Neural crest cell (in vitro differentiated cells): Measurements from ENCODE around the gene CHMP1A. TPM values are rescaled to one million over a fixed set of nuclear protein-coding genes. Genes with fewer than 3 reads are reported as not detected.
"Not testable (repeated sequence)": the region's sequence is repeated elsewhere in the genome, so short reads cannot be mapped to it uniquely, and the experiment has no call there.

Experiments
- DNase-seq: peaks from one replicate; pipeline ENCODE4 v3.0.0; 2021; ENCODE audit warnings: low read depth, mixed read lengths, low spot score
- H3K27ac Mint-ChIP-seq: one replicate; pipeline ENCODE4 v1.8.0; 2021; ENCODE audit warnings: mild to moderate bottlenecking, mixed read lengths; ENCODE audit not compliant: unreplicated experiment
- H3K27me3 Mint-ChIP-seq: 2 replicates; pipeline ENCODE4 v1.8.0; 2021; ENCODE audit warnings: low read depth, mild to moderate bottlenecking, mixed read lengths
- H3K36me3 Mint-ChIP-seq: 2 replicates; pipeline ENCODE4 v1.8.0; 2021; ENCODE audit warnings: low read depth, mild to moderate bottlenecking, mixed read lengths
- H3K4me1 Mint-ChIP-seq: 2 replicates; pipeline ENCODE4 v1.8.0; 2021; ENCODE audit warnings: mixed read lengths
- H3K4me3 Mint-ChIP-seq: one replicate; pipeline ENCODE4 v1.8.0; 2021; ENCODE audit warnings: mild to moderate bottlenecking, mixed read lengths
- H3K9me3 Mint-ChIP-seq: 2 replicates; pipeline ENCODE4 v1.8.0; 2021; ENCODE audit warnings: mixed read lengths
- total RNA-seq: library from RNA; stranded (reverse); gene quantifications from 2 replicates; pipeline ENCODE4 v1.2.1, GENCODE V29; 2021
- TF ChIP-seq, protein P1 (sequence below): fragments of 200-600 bp; sonication (generic); conservative IDR thresholded peaks from 2 replicates; pipeline ENCODE4 v1.5.0; 2021; ENCODE audit warnings: antibody characterized with exemption, mild to moderate bottlenecking

CHMP1A gene
- total RNA-seq, 1 donor from 2014 or later, result 93.9 TPM

DNA sequence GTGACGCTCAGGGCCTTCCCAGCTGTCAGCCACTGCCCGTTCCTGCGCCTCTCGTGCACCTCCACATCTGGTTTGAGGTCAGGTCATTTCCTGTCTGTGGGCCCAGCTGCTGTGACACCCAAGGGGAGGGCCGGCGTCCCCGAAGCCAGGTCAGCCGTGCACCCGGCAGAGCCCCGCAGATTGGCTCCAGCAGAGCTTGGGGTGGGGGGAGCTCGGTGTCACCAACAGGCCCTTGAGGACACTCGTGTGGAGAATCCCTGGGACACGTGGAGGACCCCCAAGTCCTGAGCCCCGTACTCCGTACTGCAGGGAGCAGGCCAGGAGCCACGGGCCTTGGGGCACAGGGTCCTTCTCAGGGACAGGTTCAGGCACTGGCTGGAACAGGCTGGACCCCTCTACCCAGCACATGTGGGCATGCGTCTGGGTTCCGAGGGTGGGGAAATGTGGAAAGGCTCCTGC is 39.2 kb upstream of the CHMP1A start:
- TF ChIP-seq, protein P1, sequence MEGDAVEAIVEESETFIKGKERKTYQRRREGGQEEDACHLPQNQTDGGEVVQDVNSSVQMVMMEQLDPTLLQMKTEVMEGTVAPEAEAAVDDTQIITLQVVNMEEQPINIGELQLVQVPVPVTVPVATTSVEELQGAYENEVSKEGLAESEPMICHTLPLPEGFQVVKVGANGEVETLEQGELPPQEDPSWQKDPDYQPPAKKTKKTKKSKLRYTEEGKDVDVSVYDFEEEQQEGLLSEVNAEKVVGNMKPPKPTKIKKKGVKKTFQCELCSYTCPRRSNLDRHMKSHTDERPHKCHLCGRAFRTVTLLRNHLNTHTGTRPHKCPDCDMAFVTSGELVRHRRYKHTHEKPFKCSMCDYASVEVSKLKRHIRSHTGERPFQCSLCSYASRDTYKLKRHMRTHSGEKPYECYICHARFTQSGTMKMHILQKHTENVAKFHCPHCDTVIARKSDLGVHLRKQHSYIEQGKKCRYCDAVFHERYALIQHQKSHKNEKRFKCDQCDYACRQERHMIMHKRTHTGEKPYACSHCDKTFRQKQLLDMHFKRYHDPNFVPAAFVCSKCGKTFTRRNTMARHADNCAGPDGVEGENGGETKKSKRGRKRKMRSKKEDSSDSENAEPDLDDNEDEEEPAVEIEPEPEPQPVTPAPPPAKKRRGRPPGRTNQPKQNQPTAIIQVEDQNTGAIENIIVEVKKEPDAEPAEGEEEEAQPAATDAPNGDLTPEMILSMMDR, result no peak
- Mint-ChIP-seq H3K4me1 (peaks cover 12% of the 10 kb centered on the region), H3K27me3 (no peaks in the 10 kb centered on the region), H3K4me3 (no peak overlapping the region), H3K36me3 (peaks cover 7% of the 10 kb centered on the region), H3K27ac (no peak overlapping the region), H3K9me3 (no peaks in the 10 kb centered on the region)
- DNase-seq, result no peak

DNA sequence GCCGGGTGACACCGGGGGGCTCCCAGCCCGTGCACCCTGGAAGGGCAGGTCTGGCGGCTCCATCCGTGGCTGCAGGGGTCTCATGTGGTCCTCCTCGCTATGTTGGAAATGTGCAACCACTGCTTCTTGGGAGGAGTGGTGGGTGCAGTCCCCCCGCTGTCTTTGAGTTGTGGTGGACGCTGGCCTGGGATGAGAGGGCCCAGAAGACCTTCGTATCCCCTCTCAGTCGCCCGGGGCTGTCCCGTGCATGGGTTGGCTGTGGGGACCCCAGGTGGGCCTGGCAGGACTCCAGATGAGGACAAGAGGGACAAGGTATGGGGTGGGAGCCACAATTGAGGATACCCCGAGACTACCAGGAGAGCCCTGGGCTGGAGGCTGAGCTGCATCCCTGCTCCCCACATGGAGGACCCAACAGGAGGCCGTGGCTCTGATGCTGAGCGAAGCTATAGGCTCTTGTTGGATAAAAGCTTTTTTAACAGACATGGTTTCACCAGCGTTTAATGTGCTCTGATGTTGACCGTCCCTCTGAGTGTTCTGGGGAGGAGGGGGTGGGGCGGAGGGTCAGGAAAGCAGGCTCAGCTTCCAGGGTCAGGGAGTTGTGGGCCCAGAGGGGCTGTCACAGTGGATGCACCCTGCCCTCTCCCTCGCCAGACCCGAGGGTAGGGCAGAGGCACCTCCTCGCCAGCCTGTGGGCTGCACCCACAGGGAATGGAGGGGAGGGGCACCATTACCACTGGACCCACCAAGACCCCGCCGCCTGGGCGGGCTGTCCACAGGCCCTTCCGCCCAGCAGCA is 38.6 kb upstream of the CHMP1A start:
- no peaks in the 10 kb centered on the region for H3K9me3 Mint-ChIP-seq
- no peak overlapping the region for H3K4me3 Mint-ChIP-seq
- no peak overlapping the region for H3K27ac Mint-ChIP-seq
- TF ChIP-seq, protein P1, result no peak
- no peaks in the 10 kb centered on the region for H3K27me3 Mint-ChIP-seq
- peaks cover 12% of the 10 kb centered on the region for H3K4me1 Mint-ChIP-seq
- peaks cover 7% of the 10 kb centered on the region for H3K36me3 Mint-ChIP-seq
- no peak for DNase-seq

DNA sequence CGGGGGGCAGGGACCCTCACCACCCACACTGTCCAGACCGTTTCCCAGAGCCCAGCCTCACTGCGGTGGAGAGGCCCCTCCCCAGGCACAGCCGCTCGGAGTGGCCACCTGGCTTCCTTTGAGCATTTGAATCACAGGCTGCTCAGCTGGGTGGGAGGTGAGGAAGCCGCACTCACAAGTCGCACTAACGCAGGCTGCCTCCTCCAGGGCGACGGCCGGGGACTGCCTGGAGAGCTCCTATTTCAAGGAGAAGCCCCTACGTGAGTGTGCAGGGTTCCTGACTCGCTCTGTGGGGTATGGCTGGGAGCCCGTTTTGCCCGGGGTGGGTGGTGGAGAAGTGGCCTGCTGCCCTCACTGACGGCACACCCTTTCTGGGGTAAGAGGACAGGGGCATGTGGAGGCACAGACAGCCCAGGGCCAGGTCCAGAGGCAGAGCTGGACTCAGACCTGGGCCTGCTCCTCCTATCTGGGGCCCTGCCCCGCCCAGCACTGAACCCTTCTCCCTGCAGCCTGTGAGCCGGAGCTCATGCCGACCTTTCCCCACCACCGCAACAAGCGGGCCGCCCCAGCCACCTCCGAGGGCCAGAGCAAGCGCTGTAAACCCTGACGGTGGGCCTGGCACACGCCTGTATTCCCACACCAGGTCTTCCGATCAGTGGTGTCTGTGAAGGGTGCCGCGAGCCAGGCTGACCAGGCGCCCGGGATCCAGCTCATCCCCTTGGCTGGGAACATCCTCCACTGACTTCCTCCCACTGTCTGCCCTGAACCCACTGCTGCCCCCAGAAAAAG is 37.8 kb upstream of the CHMP1A start:
- H3K27me3 Mint-ChIP-seq, result no peaks in the 10 kb centered on the region
- DNase-seq, result no peak
- H3K9me3 Mint-ChIP-seq, result no peaks in the 10 kb centered on the region
- peaks cover 12% of the 10 kb centered on the region for H3K4me1 Mint-ChIP-seq
- H3K4me3 Mint-ChIP-seq, result peak overlapping the region; percentile 72
- peaks cover 7% of the 10 kb centered on the region for H3K36me3 Mint-ChIP-seq
- TF ChIP-seq, protein P1, result no peak
- peak overlapping the region; percentile 35 for H3K27ac Mint-ChIP-seq

DNA sequence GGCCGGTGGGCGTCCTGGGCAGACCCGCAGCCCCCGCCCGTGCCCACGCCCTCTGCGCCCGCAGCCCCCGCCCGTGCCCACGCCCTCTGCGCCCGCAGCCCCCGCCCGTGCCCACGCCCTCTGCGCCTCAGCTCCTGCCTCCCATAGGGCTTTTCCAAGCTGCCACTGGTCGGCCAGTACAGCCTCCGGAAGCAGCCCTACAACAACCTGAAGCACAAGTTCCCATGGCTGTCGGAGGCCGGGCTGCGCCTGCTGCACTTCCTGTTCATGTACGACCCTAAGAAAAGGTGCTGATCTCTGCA is 37.2 kb upstream of the CHMP1A start:
- Mint-ChIP-seq H3K4me3 (peak overlapping the region; percentile 72), H3K27ac (peak overlapping the region; percentile 35)
- not testable (repeated sequence) for DNase-seq, H3K9me3 Mint-ChIP-seq, H3K27me3 Mint-ChIP-seq, H3K4me1 Mint-ChIP-seq, H3K36me3 Mint-ChIP-seq

DNA sequence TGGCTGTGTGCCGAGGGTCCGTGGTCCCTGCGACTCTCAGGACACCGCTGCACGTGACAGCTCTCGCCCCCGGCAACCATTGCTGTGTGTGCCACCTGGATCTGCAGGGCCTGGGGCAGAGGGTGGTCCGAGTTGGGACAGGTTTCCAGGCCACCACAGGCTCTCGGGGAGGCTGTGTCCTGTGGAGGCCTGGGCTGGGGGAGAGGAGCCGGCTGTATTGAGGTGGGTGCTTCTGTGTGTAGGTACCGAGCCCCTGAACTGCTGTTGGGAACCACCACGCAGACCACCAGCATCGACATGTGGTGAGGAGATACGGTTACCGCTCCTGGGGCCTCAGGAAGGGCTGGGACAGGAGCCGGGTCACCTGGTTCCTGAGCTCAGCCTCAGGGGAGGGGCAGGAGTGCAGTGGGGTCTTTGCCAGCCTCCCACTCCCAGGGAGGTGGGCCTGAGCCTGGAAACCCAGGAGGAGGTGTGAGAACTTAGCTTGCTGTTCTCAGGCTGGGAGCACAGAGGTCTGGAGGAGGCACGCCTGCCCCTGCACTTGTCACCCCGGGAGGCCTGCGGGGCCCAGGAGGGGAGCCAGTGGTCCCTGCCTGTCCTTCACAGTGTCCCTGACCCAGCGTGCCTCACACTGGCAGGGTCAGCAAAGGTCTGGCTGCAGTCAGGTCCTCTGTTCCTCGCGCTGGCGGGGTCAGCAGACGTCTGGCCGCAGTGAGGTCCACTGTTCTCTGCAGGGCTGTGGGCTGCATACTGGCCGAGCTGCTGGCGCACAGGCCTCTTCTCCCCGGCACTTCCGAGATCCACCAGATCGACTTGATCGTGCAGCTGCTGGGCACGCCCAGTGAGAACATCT is 36.6 kb upstream of the CHMP1A start:
- Mint-ChIP-seq H3K4me3 (peak overlapping the region; percentile 57), H3K27ac (no peak overlapping the region), H3K9me3 (no peaks in the 10 kb centered on the region), H3K36me3 (peaks cover 6% of the 10 kb centered on the region), H3K27me3 (no peaks in the 10 kb centered on the region), H3K4me1 (peaks cover 3% of the 10 kb centered on the region)
- DNase-seq, result no peak
- TF ChIP-seq, protein P1, result no peak
